K562 (cell line): ENCODE data around the gene IL27RA. TPM values are rescaled to one million over a fixed set of nuclear protein-coding genes. Genes with fewer than 3 reads are reported as not detected.

Experiments
- AFF4 ChIP-seq: sonication (generic); formaldehyde crosslinking; IDR thresholded peaks from 2 replicates; pipeline ENCODE4 v1.8.0; 2023; ENCODE audit warnings: mild to moderate bottlenecking, missing genetic modification reagents
- ARID1B ChIP-seq: fragments of 450-650 bp; IDR thresholded peaks from 2 replicates; pipeline ENCODE4 v1.6.1; 2016; ENCODE audit warnings: antibody characterized with exemption, mild to moderate bottlenecking, inconsistent platforms
- ATF4 ChIP-seq: fragments of 450-650 bp; formaldehyde crosslinking; IDR thresholded peaks from 2 replicates; pipeline ENCODE4 v1.4.0; 2022; ENCODE audit warnings: mild to moderate bottlenecking, moderate library complexity
- ATF7 ChIP-seq: fragments of 450-650 bp; IDR thresholded peaks from 2 replicates; pipeline ENCODE4 v1.7.1; 2014; ENCODE audit warnings: mild to moderate bottlenecking, moderate library complexity
- CBFB ChIP-seq: sonication (generic); formaldehyde crosslinking; IDR thresholded peaks from 2 replicates; pipeline ENCODE4 v1.4.0; 2020; ENCODE audit warnings: mild to moderate bottlenecking, missing genetic modification reagents
- CHCHD3 ChIP-seq: fragments of 250-450 bp; sonication (Bioruptor Pico); IDR thresholded peaks from 2 replicates; pipeline ENCODE4 v2.1.2; 2022; ENCODE audit warnings: mild to moderate bottlenecking
- COPS2 ChIP-seq: fragments of 450-650 bp; conservative IDR thresholded peaks from 2 replicates; pipeline ENCODE4 v1.6.1; 2016; ENCODE audit warnings: mild to moderate bottlenecking, moderate library complexity
- ERF ChIP-seq: fragments of 450-650 bp; formaldehyde crosslinking; IDR thresholded peaks from 2 replicates; pipeline ENCODE4 v1.4.0; 2020; ENCODE audit warnings: mild to moderate bottlenecking, mixed read lengths
- GTF2A2 ChIP-seq: IDR thresholded peaks from 2 replicates; pipeline ENCODE4 v1.6.1; 2016; ENCODE audit warnings: mild to moderate bottlenecking, missing genetic modification characterization, missing compliant biosample characterization
- KAT7 ChIP-seq: sonication (generic); formaldehyde crosslinking; IDR thresholded peaks from 2 replicates; pipeline ENCODE4 v1.8.0; 2022; ENCODE audit warnings: missing genetic modification reagents, mild to moderate bottlenecking, borderline replicate concordance
- NBN ChIP-seq: fragments of 450-650 bp; IDR thresholded peaks from 2 replicates; pipeline ENCODE4 v1.6.1; 2016; ENCODE audit warnings: low read depth, mild to moderate bottlenecking
- NFXL1 ChIP-seq: fragments of 450-650 bp; formaldehyde crosslinking; IDR thresholded peaks from 2 replicates; pipeline ENCODE4 v1.4.0; 2021; ENCODE audit warnings: mild to moderate bottlenecking
- PHB2 ChIP-seq: fragments of 450-650 bp; IDR thresholded peaks from 2 replicates; pipeline ENCODE4 v1.6.1; 2017; ENCODE audit warnings: low read depth
- PRPF4 ChIP-seq: fragments of 200-400 bp; formaldehyde crosslinking; IDR thresholded peaks from one replicate; pipeline ENCODE4 v1.6.1; 2017; ENCODE audit warnings: low read length, low read depth, mild to moderate bottlenecking; ENCODE audit not compliant: insufficient read depth, poor library complexity, severe bottlenecking
- PURB ChIP-seq: sonication (generic); formaldehyde crosslinking; IDR thresholded peaks from 2 replicates; pipeline ENCODE4 v1.9.0; 2021; ENCODE audit warnings: low read depth, mild to moderate bottlenecking, missing genetic modification reagents
- SNRNP70 ChIP-seq: fragments of 200-400 bp; formaldehyde crosslinking; optimal IDR thresholded peaks from 2 replicates; pipeline ENCODE3; 2017; ENCODE audit warnings: low read depth, low read length
- TARDBP ChIP-seq: fragments of 450-650 bp; IDR thresholded peaks from 2 replicates; pipeline ENCODE4 v1.6.1; 2016
- TCF3 ChIP-seq: sonication (generic); formaldehyde crosslinking; IDR thresholded peaks from 2 replicates; pipeline ENCODE4 v1.4.0; 2020; ENCODE audit warnings: mild to moderate bottlenecking, missing genetic modification reagents
- ZFP91 ChIP-seq: sonication (generic); formaldehyde crosslinking; IDR thresholded peaks from 2 replicates; pipeline ENCODE4 v1.8.0; 2022; ENCODE audit warnings: mild to moderate bottlenecking, missing genetic modification reagents
- ZNF3 ChIP-seq: fragments of 250-450 bp; sonication (Bioruptor Pico); IDR thresholded peaks from 2 replicates; pipeline ENCODE4 v1.5.0; 2021; ENCODE audit warnings: mild to moderate bottlenecking, moderate library complexity
- ZNF586 ChIP-seq: fragments of 450-650 bp; formaldehyde crosslinking; conservative IDR thresholded peaks from 2 replicates; pipeline ENCODE4 v1.4.0; 2020; ENCODE audit warnings: mild to moderate bottlenecking, moderate library complexity
- polyA plus RNA-seq, 8 experiments: library from polyadenylated mRNA; depleted of rRNA in 4 of 8; stranded (reverse) in 5 of 8; unstranded in 3 of 8; fragments of >200 nt; fragmentation: Nextera tagmentation in 2 of 8; fragmentation: Illumina TruSeq in 1 of 8; extraction: Ambion mirVana in 2 of 8; extraction: Trizol in 1 of 8; gene quantifications; 2 replicates each; pipeline versions ENCODE4 v1.2.1 to v1.2.3, GENCODE V29; 2011 to 2014; ENCODE audit warnings: inconsistent platforms in 1 of 8, missing spikeins in 1 of 8
- total RNA-seq, 7 experiments: library from RNA; depleted of rRNA in 6 of 7; stranded (reverse); fragments of >200 nt in 6 of 7; fragmentation: Illumina TruSeq in 2 of 7; extraction: Trizol in 2 of 7; gene quantifications; 2 replicates each; pipeline versions ENCODE4 v1.2.1 to v1.2.3, GENCODE V29; 2011 to 2021; ENCODE audit warnings: low replicate concordance in 1 of 7
- TF ChIP-seq, protein P1 (sequence below), 3 experiments: IDR thresholded peaks in 2 of 3; conservative IDR thresholded peaks in 1 of 3; 2 replicates each; pipeline ENCODE4 v1.5.1; 2011 to 2012; ENCODE audit warnings: low read length in 3 of 3, mild to moderate bottlenecking in 3 of 3, control low read depth in 2 of 3, improper control_type of control experiment in 1 of 3, inconsistent platforms in 1 of 3, low read depth in 1 of 3, mixed read lengths in 1 of 3, moderate library complexity in 1 of 3; ENCODE audit not compliant: insufficient read depth in 2 of 3

Gene IL27RA
- total and polyA plus RNA-seq, 9 of the 15 experiments (the other 6 are each of a cell fraction or from before 2014, with no cell fraction given), result 1.9 to 15.9 (median 12.0) TPM

GRCh38 chr19:14073261-14073924, 41.8 kb downstream of the IL27RA start (continued):
- TF ChIP-seq ATF4 (no peak), PURB (no peak), CBFB (CRISPR knock-in tag) (no peak), TCF3 (no peak), KAT7 (CRISPR knock-in tag) (no peak), SNRNP70 (no peak), ATF7 (peak; percentile 26; the same call in 1 of the 2 replicates), CHCHD3 (no peak), PHB2 (no peak), ZNF3 (CRISPR knock-in tag) (no peak), COPS2 (no peak), NBN (no peak), ERF (CRISPR knock-in tag) (0 out of 2 replicates have a peak, but pooled peaks have one; percentile 57), ZFP91 (no peak), PRPF4 (no peak), AFF4 (CRISPR knock-in tag) (no peak), TARDBP (no peak), GTF2A2 (no peak), NFXL1 (no peak), ZNF586 (CRISPR knock-in tag) (no peak), ARID1B (no peak)
- TF ChIP-seq, protein P1, sequence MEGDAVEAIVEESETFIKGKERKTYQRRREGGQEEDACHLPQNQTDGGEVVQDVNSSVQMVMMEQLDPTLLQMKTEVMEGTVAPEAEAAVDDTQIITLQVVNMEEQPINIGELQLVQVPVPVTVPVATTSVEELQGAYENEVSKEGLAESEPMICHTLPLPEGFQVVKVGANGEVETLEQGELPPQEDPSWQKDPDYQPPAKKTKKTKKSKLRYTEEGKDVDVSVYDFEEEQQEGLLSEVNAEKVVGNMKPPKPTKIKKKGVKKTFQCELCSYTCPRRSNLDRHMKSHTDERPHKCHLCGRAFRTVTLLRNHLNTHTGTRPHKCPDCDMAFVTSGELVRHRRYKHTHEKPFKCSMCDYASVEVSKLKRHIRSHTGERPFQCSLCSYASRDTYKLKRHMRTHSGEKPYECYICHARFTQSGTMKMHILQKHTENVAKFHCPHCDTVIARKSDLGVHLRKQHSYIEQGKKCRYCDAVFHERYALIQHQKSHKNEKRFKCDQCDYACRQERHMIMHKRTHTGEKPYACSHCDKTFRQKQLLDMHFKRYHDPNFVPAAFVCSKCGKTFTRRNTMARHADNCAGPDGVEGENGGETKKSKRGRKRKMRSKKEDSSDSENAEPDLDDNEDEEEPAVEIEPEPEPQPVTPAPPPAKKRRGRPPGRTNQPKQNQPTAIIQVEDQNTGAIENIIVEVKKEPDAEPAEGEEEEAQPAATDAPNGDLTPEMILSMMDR (IDR thresholded peaks at IDR 0.05 in 2 of 3, conservative IDR thresholded peaks at IDR 0.05 in 1 of 3; ENCODE audit: insufficient read depth in 2 of 3, low read depth in 1 of 3, low read length in 3 of 3), result peak; percentile 17 to 88 (median 75); a peak in 5 of 6 replicates
